H1 (cell line): ENCODE measurements around the gene MKI67. TPM values are rescaled to one million over a fixed set of nuclear protein-coding genes. Genes with fewer than 3 reads are reported as not detected.

ENCODE experiments used
- CTCF ChIA-PET: fragments of 300-600 bp; sonication (Branson Sonifier 250); formaldehyde crosslinking; loops from one replicate; lab custom pipeline; 2021; ENCODE audit not compliant: partially characterized antibody; lab: Charles Lee
- POLR2A ChIA-PET: fragments of 300-600 bp; sonication (Branson Sonifier 250); formaldehyde crosslinking; loops from one replicate; lab custom pipeline; 2021; ENCODE audit warnings: inconsistent platforms; ENCODE audit not compliant: partially characterized antibody; lab: Charles Lee
- DNase-seq, 2 experiments: peaks; one replicate each; pipeline versions ENCODE4 v3.0.0 to v3.0.0-alpha.2; 2010 to 2022; ENCODE audit warnings: low spot score in 2 of 2, low read depth in 1 of 2, mixed read lengths in 1 of 2
- FAIRE-seq: peaks from 2 replicates; lab custom pipeline; 2011; peaks lifted over from hg19 to GRCh38; lab: Jason Lieb, UNC
- H2AFZ ChIP-seq: 2 replicates; pipeline ENCODE4 v1.8.1; 2012; ENCODE audit warnings: low read length, inconsistent platforms
- H2AK5ac ChIP-seq: 2 replicates; pipeline ENCODE4 v1.6.1; 2013; ENCODE audit warnings: low read depth, low read length
- H2BK120ac ChIP-seq: replicated peaks from 2 replicates; pipeline ENCODE3; 2013; ENCODE audit warnings: low read depth, low read length, inconsistent platforms
- H2BK12ac ChIP-seq: 2 replicates; pipeline ENCODE4 v1.6.1; 2013; ENCODE audit warnings: low read depth, low read length
- H2BK15ac ChIP-seq: 2 replicates; pipeline ENCODE4 v1.6.1; 2013; ENCODE audit warnings: low read length
- H2BK20ac ChIP-seq: 2 replicates; pipeline ENCODE4 v1.6.1; 2013; ENCODE audit warnings: low read length
- H2BK5ac ChIP-seq: 2 replicates; pipeline ENCODE4 v1.6.1; 2013; ENCODE audit warnings: low read depth, low read length
- H3K14ac ChIP-seq: 2 replicates; pipeline ENCODE4 v1.6.1; 2013; ENCODE audit warnings: inconsistent platforms; ENCODE audit not compliant: insufficient read length
- H3K18ac ChIP-seq: 2 replicates; pipeline ENCODE4 v1.6.1; 2013; ENCODE audit warnings: low read length; ENCODE audit errors: extremely low read depth
- H3K23ac ChIP-seq: 2 replicates; pipeline ENCODE4 v1.6.1; 2013; ENCODE audit warnings: inconsistent platforms; ENCODE audit not compliant: insufficient read length
- H3K23me2 ChIP-seq: 2 replicates; pipeline ENCODE4 v1.6.1; 2013; ENCODE audit warnings: low read depth, low read length
- H3K27ac ChIP-seq: 2 replicates; pipeline ENCODE4 v1.6.1; 2011; ENCODE audit warnings: low read depth, low read length, inconsistent platforms
- H3K27me3 ChIP-seq, 4 experiments: replicated peaks in 1 of 4; 1 replicate in 1 of 4; 2 replicates in 3 of 4; pipeline versions ENCODE4 v1.6.1 to v1.8.1; 2011 to 2013; ENCODE audit warnings: low read length in 3 of 4, mild to moderate bottlenecking in 3 of 4, inconsistent platforms in 2 of 4, mixed read lengths in 2 of 4, moderate library complexity in 1 of 4; ENCODE audit not compliant: control insufficient read depth in 3 of 4, insufficient read depth in 3 of 4; ENCODE audit errors: extremely low read depth in 1 of 4
- H3K36me3 ChIP-seq, 4 experiments: 2 replicates each; pipeline versions ENCODE4 v1.6.1 to v1.8.1; 2011 to 2013; ENCODE audit warnings: mild to moderate bottlenecking in 4 of 4, low read length in 3 of 4, moderate library complexity in 2 of 4, control low read depth in 1 of 4, inconsistent platforms in 1 of 4; ENCODE audit not compliant: insufficient read depth in 4 of 4, control insufficient read depth in 2 of 4
- H3K4ac ChIP-seq: replicated peaks from 2 replicates; pipeline ENCODE3; 2013; ENCODE audit warnings: low read length, low read depth, mixed read lengths, inconsistent platforms; ENCODE audit not compliant: insufficient read length
- H3K4me1 ChIP-seq, 4 experiments: replicated peaks in 1 of 4; 1 replicate in 1 of 4; 2 replicates in 3 of 4; pipeline versions ENCODE4 v1.6.1 to v1.8.1; 2011 to 2013; ENCODE audit warnings: low read length in 3 of 4, inconsistent platforms in 2 of 4, mixed read lengths in 1 of 4; ENCODE audit not compliant: insufficient read depth in 4 of 4, control insufficient read depth in 3 of 4
- H3K4me2 ChIP-seq, 2 experiments: 2 replicates each; pipeline versions ENCODE4 v1.6.1 to v1.8.1; 2011 to 2013; ENCODE audit warnings: low read depth in 2 of 2, low read length in 2 of 2, control low read depth in 1 of 2, inconsistent platforms in 1 of 2, mild to moderate bottlenecking in 1 of 2; ENCODE audit not compliant: insufficient read depth in 1 of 2
- H3K4me3 ChIP-seq, 4 experiments: fragments of 200-600, 300-600 bp in 1 of 4; sonication (generic), shearing (Covaris generic), sonication (Bioruptor Twin) in 1 of 4; 2 replicates each; pipeline versions ENCODE4 v1.5.1 to v1.8.1; 2011 to 2016; ENCODE audit warnings: low read length in 4 of 4, low read depth in 3 of 4, control low read depth in 2 of 4, inconsistent platforms in 2 of 4, mild to moderate bottlenecking in 2 of 4, mixed read lengths in 1 of 4, moderate library complexity in 1 of 4; ENCODE audit not compliant: insufficient read depth in 2 of 4; ENCODE audit errors: extremely low read depth in 1 of 4
- H3K56ac ChIP-seq: replicated peaks from 2 replicates; pipeline ENCODE3; 2013; ENCODE audit warnings: low read depth, mild to moderate bottlenecking, mixed read lengths, low read length, inconsistent platforms; ENCODE audit not compliant: insufficient read length
- H3K79me1 ChIP-seq: 2 replicates; pipeline ENCODE4 v1.6.1; 2013; ENCODE audit warnings: low read depth, low read length, control low read depth
- H3K79me2 ChIP-seq, 2 experiments: 2 replicates each; pipeline versions ENCODE4 v1.6.1 to v1.8.1; 2012 to 2013; ENCODE audit warnings: low read length in 2 of 2, mild to moderate bottlenecking in 2 of 2, inconsistent platforms in 1 of 2; ENCODE audit not compliant: insufficient read depth in 2 of 2, control insufficient read depth in 1 of 2
- H3K9ac ChIP-seq, 4 experiments: replicated peaks in 1 of 4; 1 replicate in 1 of 4; 2 replicates in 3 of 4; pipeline versions ENCODE4 v1.6.1 to v1.8.1; 2011 to 2013; ENCODE audit warnings: low read depth in 3 of 4, low read length in 3 of 4, control low read depth in 2 of 4, mild to moderate bottlenecking in 2 of 4, moderate library complexity in 2 of 4, inconsistent platforms in 1 of 4; ENCODE audit errors: extremely low read depth in 1 of 4
- H3K9me3 ChIP-seq, 2 experiments: 2 replicates each; pipeline versions ENCODE4 v1.6.1 to v1.8.1; 2012 to 2013; ENCODE audit warnings: mild to moderate bottlenecking in 2 of 2, moderate library complexity in 2 of 2, control low read depth in 1 of 2, inconsistent platforms in 1 of 2, low read depth in 1 of 2, low read length in 1 of 2, mixed read lengths in 1 of 2; ENCODE audit not compliant: insufficient read depth in 2 of 2
- H4K20me1 ChIP-seq, 2 experiments: replicated peaks in 1 of 2; 2 replicates each; pipeline versions ENCODE3 to v1.8.1; 2011 to 2013; ENCODE audit warnings: inconsistent platforms in 2 of 2, low read length in 2 of 2, mild to moderate bottlenecking in 1 of 2; ENCODE audit not compliant: insufficient read depth in 2 of 2, control insufficient read depth in 1 of 2
- H4K5ac ChIP-seq: 2 replicates; pipeline ENCODE4 v1.6.1; 2013; ENCODE audit warnings: low read length, low read depth, mixed read lengths, inconsistent platforms; ENCODE audit not compliant: insufficient read length
- H4K8ac ChIP-seq: 2 replicates; pipeline ENCODE4 v1.8.0; 2013; ENCODE audit warnings: mild to moderate bottlenecking, moderate library complexity, low read length, inconsistent platforms; ENCODE audit not compliant: insufficient read depth; ENCODE audit errors: extremely low read depth
- H4K91ac ChIP-seq: replicated peaks from 2 replicates; pipeline ENCODE3; 2013; ENCODE audit warnings: low read length, mixed read lengths, inconsistent platforms; ENCODE audit not compliant: insufficient read length
- CTBP2 ChIP-seq: IDR thresholded peaks from 2 replicates; pipeline ENCODE4 v1.7.0; 2011; ENCODE audit warnings: borderline replicate concordance, mild to moderate bottlenecking, moderate library complexity, mixed read lengths, low read length; ENCODE audit not compliant: insufficient read depth, insufficient read length
- KDM5A ChIP-seq: fragments of 200-600 bp; IDR thresholded peaks from 2 replicates; pipeline ENCODE4 v1.7.1; 2012; ENCODE audit warnings: mild to moderate bottlenecking, low read length, inconsistent platforms, mixed read lengths
- TEAD4 ChIP-seq: IDR thresholded peaks from 2 replicates; pipeline ENCODE4 v1.6.1; 2012; ENCODE audit warnings: low read depth, low read length, inconsistent platforms, mixed read lengths
- WGBS, 2 experiments: shearing (Covaris generic) in 1 of 2; methylation state at CpG; one replicate each; pipeline versions ENCODE4 v1.1.6 to v1.1.7; 2013 to 2015; ENCODE audit warnings: low lambda C conversion rate in 2 of 2, mixed read lengths in 2 of 2, inconsistent platforms in 1 of 2, low coverage in 1 of 2, missing lambda C conversion rate in 1 of 2; ENCODE audit not compliant: insufficient replicate concordance in 2 of 2, insufficient coverage in 1 of 2, insufficient read length in 1 of 2; ENCODE audit errors: extremely low coverage in 1 of 2, missing lambda C conversion rate in 1 of 2; 5-methylcytosine and 5-hydroxymethylcytosine counted together
- polyA plus RNA-seq, 7 experiments: library from polyadenylated mRNA; depleted of rRNA in 3 of 7; stranded (reverse) in 5 of 7; unstranded in 2 of 7; fragments of >200 nt in 5 of 7; fragments of 200-250 nt in 2 of 7; gene quantifications; 1 replicate in 5 of 7; 2 replicates in 1 of 7; 4 replicates in 1 of 7; pipeline versions ENCODE4 v1.2.1 to v1.2.3, GENCODE V29; 2011 to 2013; ENCODE audit warnings: missing spikeins in 2 of 7, mixed read lengths in 2 of 7
- total RNA-seq: library from RNA; stranded (reverse); fragmentation: NEBNext Ultra II Directional; extraction: Animal tissue kit (Norgen Biotek cat#: 25700); gene quantifications from 2 replicates; pipeline ENCODE4 v1.2.1, GENCODE V29; 2021

The MKI67 gene
- total and polyA plus RNA-seq, 2 of the 8 experiments (the other 6 are each of a cell fraction or from before 2014, with no cell fraction given): 15.8 to 85.1 TPM

GRCh38 chr10:128152741-128153580 lies 26.7 kb upstream of the MKI67 start:
- Histone ChIP-seq H3K9ac (peak overlapping the region in 1 of 4 experiments; percentile 21; a peak in 1 of 7 replicates), H3K56ac (no peak overlapping the region), H4K91ac (no peak overlapping the region), H3K4ac (no peak overlapping the region), H4K20me1 (no peaks in the 10 kb centered on the region), H3K9me3 (no peaks in the 10 kb centered on the region)
- no peak for DNase-seq
- no peak for TF ChIP-seq CTBP2
- TF ChIP-seq TEAD4: no peak
- no peak for TF ChIP-seq KDM5A
- TF ChIP-seq, all 59 proteins: peak for 0
- 86% methylated on average over 13 of the region's 13 CpGs; no CpG with 5 or more reads in 1 of the 2 experiments for WGBS, 2 experiments
- Histone ChIP-seq H2BK20ac (no peak overlapping the region), H3K4me3 (no peak overlapping the region), H3K14ac (no peak overlapping the region), H3K27ac (no peak overlapping the region), H3K79me2 (no peaks in the 10 kb centered on the region), H3K23ac (no peak overlapping the region), H3K4me2 (no peak overlapping the region), H2BK12ac (no peak overlapping the region), H3K4me1 (peaks cover 0 to 4% (median 2%) of the 10 kb centered on the region in 4 experiments; a peak in 4 of 7 replicates), H2BK5ac (no peak overlapping the region), H3K27me3 (peaks cover 0 to 8% (median 2%) of the 10 kb centered on the region in 4 experiments; a peak in 3 of 7 replicates), H2BK120ac (no peak overlapping the region), H2AFZ (no peak overlapping the region), H2AK5ac (no peak overlapping the region), H4K5ac (no peak overlapping the region), H3K79me1 (no peaks in the 10 kb centered on the region), H3K36me3 (no peaks in the 10 kb centered on the region), H3K18ac (no peak overlapping the region), H2BK15ac (no peak overlapping the region), H4K8ac (no peak overlapping the region), H3K23me2 (peaks cover 6% of the 10 kb centered on the region; the same call in 1 of the 2 replicates)
- ChIA-PET CTCF (interaction anchor here (0.7 to 1.9 kb wide), 5 partner anchors 25 to 806 kb away, joined by 3 to 5 read pairs (median 3); no protein-coding TSS in a partner anchor), POLR2A (interaction anchor here (0.7 kb wide), 1 partner anchor 194 kb away, joined by 3 read pairs; no protein-coding TSS in a partner anchor)
- FAIRE-seq: no peak
